GM15510 (cell line): ENCODE results near the gene CISD3.

ENCODE experiments used
- POLR2A ChIP-seq: IDR thresholded peaks from 3 replicates; pipeline ENCODE4 v1.6.1; 2011; ENCODE audit warnings: borderline replicate concordance; ENCODE audit not compliant: insufficient read length; ENCODE audit errors: extremely low read depth

Gene CISD3

GRCh38 chr17:38732376-38733281 is 2.5 kb downstream of the CISD3 start:
- TF ChIP-seq POLR2A: no peak

DNA sequence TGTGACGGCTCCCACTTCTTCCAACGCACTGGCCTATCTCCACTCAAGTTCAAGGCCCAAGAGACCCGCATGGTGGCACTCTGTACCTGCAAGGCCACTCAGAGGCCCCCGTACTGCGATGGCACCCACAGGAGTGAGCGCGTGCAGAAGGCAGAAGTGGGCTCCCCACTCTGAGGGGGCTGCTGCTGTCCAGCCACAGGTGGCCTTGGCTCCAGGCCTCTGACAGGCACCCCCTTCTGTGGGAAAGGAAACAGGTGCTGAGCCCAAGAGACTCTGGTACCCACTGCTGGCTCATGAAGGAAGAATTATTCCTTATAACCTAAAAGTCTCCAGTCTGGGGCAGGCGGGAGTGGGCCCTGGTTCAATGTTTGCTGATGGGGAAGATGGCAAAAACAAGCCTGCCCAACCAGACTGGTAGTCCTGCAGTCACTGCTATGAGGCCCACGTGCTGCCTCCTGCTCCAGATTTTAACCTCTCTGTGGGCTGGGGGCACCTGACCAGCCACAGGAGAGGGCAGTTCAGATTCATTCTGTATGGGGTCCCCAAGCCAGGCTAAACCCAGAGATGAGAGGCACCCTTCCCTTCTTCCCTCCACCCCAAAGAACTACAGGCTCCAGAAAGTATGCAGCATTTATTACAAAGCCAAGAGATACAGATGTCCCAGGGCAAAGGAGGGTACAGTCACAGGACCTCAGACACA is 3.3 kb downstream of the CISD3 start:
- TF ChIP-seq POLR2A: no peak

- TF ChIP-seq POLR2A: no peak
Observed at GRCh38 chr17:38733982-38734973, 4.1 kb downstream of the CISD3 start.

DNA sequence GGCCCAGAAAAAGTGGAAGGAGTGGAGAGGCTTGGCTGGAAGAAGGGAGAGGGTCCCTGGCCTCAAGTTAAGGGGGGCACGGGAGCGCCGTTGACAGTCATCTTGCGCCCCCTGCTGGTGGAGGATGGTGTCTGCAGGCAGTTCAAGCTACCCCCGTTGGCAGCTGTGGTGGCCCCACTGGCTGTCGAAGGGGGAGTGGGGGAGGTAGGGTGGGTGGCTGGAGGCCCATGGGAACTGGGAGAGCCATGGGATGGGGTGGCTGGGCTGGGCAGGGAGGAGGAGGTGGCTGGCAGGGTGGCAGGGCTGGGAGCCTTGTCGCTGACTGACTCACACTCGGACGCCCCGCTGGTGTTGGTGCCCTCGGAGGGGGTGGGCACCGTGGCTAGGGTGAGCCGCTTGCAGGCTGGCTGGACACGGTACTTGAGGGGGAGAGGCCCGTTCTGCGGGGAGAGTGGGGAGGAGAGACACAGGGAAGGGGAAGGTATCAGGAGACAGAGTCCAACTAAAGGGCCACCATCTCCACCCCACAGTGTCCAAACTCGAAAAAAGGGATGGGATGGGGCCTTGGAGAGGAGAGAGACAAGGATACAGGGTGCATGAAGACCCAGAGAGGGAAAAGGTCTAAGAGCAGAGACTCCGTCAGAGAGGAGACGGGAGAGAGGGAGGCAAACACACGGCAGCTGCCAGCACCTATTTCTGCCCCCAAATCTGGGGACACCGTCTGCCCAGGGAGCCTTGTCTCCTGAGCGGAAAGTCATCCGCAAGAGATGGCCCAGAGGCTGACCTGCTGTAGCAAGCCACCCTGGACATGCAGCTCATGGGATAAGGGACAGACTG is 5.2 kb downstream of the CISD3 start:
- TF ChIP-seq POLR2A: no peak

GRCh38 chr17:38738007-38738662 is 8.0 kb downstream of the CISD3 start:
- no peak for TF ChIP-seq POLR2A

GRCh38 chr17:38738686-38739085 is 8.5 kb downstream of the CISD3 start:
- TF ChIP-seq POLR2A: no peak

DNA sequence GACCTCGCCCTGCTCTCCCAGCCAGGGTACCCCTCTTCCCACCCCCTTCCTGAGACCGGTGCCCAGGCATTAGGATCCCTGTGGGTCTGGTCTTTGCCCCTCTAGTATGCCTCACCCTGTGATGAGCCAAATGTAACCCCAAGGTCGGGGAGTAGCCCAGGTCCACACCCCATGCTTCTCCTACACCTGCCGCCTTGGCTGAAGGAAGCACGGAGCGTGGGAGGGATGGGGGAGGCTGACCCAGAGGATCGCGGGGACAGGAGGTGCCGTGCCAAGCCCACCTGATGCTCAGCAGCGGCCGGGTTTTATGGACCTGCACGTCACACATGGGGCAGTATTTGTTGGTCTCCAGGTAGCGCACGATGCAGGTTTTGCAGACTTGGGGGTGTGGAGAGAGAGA is 9.2 kb downstream of the CISD3 start:
- no peak for TF ChIP-seq POLR2A

- no peak for TF ChIP-seq POLR2A
Observed at GRCh38 chr17:38740044-38740443, 9.9 kb downstream of the CISD3 start.

DNA sequence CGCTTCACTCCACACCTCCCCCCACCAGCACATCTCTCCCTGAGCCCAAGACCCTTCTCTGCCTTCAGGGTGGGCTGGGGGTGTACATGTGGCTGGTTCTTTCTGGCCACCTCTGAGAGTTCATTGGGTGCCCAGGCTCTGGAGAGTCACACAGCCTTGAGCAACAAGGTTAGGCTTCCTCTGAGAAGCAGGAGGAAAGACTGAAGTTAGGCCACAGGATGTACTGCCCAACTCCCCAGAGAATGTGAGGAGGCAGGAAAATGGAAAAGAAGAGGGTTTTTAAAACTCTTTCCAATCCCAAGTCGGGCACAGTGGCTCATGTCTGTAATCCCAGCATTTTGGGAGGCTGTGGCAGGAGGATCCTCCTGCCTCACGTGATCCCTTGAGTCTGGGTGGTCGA is 10.7 kb downstream of the CISD3 start:
- TF ChIP-seq POLR2A: no peak

DNA sequence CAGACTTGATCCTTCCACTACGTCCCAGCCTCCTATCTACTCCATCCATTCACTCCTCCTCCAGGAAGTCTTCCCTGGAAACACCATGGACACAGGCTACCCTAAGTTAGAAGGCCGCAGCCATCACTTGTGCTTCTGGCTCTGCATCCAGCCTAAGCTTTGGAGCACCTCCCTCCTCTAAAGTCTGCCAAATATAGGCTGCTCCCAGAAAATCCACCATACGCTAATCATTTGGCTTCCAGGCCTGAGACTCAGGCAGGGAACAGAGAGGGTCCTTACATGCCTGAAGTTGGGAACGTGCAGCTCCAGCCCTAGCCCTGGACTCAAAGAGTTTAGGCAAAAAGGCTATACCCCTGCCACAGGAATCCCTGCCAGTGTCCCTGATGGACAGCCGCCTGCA is 11.3 kb downstream of the CISD3 start:
- no peak for TF ChIP-seq POLR2A

- no peak for TF ChIP-seq POLR2A
Observed at GRCh38 chr17:38741921-38742410, 11.8 kb downstream of the CISD3 start.

DNA sequence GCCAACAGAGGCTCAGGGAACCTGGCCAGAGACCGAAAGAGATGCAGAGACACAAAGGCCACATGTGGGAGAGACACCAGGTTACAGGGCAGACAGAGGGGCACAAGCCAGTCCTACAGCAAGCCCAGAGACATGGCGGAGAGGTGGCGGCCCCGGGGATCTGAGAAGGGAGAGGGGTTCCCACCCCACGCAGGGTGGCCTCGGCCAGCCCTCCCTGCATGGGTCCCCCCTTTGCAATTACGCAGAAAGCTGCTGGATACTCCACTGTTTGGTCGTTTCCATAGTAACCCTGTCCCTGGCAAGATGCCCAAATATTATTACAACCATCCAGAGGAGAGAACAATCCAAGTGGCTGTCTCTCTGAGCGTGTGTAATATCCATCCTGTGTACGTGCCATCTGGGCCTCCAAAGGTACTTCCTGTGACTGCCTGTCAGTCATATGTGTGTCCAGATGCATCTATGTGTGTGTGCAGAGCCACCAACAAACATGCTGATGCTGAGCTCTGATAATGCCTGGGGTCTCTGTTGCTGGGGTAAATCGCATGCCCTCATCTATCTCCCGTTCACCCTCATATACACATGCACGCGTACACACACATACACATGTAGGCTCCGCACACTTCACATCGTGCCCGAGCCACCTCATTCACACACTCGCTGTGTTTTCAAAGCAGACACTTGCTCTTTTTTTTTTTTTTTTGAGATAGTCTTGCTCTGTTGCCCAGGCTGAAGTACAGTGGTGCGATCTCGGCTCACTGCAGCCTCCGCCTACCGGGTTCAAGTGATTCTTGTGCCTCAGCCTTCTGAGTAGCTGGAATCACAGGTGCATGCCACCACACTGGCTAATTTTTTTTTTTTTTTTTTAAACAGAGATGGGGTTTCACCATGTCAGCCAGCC is 12.5 kb downstream of the CISD3 start:
- TF ChIP-seq POLR2A: no peak
